Natural killer cell (primary cell): Measurements from ENCODE around the gene BNIP2. TPM values are rescaled to one million over a fixed set of nuclear protein-coding genes. Genes with fewer than 3 reads are reported as not detected.
"Not testable (repeated sequence)": the region's sequence is repeated elsewhere in the genome, so short reads cannot be mapped to it uniquely, and the experiment has no call there.

ENCODE experiments used
- ATAC-seq, 3 donors: fragments of 150-1000 bp in 2 of 3; fragments of 200-7000 bp in 1 of 3; cut with Tn5 transposase; 1 replicate in 1 of 3; 2 replicates in 2 of 3; pipeline ENCODE4 v1.10.0; 2021; ENCODE audit warnings: mild to moderate bottlenecking in 2 of 3, moderate library complexity in 2 of 3
- DNase-seq, 2 donors: peaks; one replicate each; pipeline versions ENCODE4 v3.0.0 to v3.0.0-alpha.2; 2013 to 2021; ENCODE audit warnings: mixed read lengths in 1 of 2
- H3K27ac ChIP-seq: one replicate; pipeline ENCODE4 v1.5.1; 2013; ENCODE audit warnings: mild to moderate bottlenecking, low read length
- H3K27me3 ChIP-seq: one replicate; pipeline ENCODE4 v1.6.1; 2013; ENCODE audit warnings: low read length; ENCODE audit not compliant: control insufficient read depth, insufficient read depth
- H3K36me3 ChIP-seq: one replicate; pipeline ENCODE4 v1.6.1; 2013; ENCODE audit warnings: low read length; ENCODE audit not compliant: control insufficient read depth, insufficient read depth
- H3K4me1 ChIP-seq: one replicate; pipeline ENCODE4 v1.6.1; 2013; ENCODE audit warnings: low read length; ENCODE audit not compliant: control insufficient read depth, insufficient read depth
- H3K4me3 ChIP-seq: one replicate; pipeline ENCODE4 v1.5.1; 2013; ENCODE audit warnings: low read length
- H3K9me3 ChIP-seq: one replicate; pipeline ENCODE4 v1.6.1; 2013; ENCODE audit warnings: low read length; ENCODE audit not compliant: control insufficient read depth, insufficient read depth
- H3K27ac Mint-ChIP-seq, 2 donors: one replicate each; pipeline ENCODE4 v1.8.0; 2022; ENCODE audit warnings: mild to moderate bottlenecking in 2 of 2, mixed read lengths in 2 of 2, moderate library complexity in 1 of 2
- H3K27me3 Mint-ChIP-seq, 2 donors: one replicate each; pipeline ENCODE4 v1.8.0; 2022; ENCODE audit warnings: low read depth in 2 of 2, mixed read lengths in 2 of 2
- H3K36me3 Mint-ChIP-seq: one replicate; pipeline ENCODE4 v1.8.0; 2022; ENCODE audit warnings: mixed read lengths
- H3K4me1 Mint-ChIP-seq, 2 donors: one replicate each; pipeline ENCODE4 v1.8.0; 2022; ENCODE audit warnings: mixed read lengths in 2 of 2
- H3K4me3 Mint-ChIP-seq: one replicate; pipeline ENCODE4 v1.8.0; 2022; ENCODE audit warnings: mild to moderate bottlenecking, moderate library complexity, mixed read lengths
- H3K9me3 Mint-ChIP-seq, 2 donors: one replicate each; pipeline ENCODE4 v1.8.0; 2022; ENCODE audit warnings: mixed read lengths in 2 of 2
- CTCF ChIP-seq: fragments of 200-600 bp; IDR thresholded peaks from one replicate; pipeline ENCODE4 v1.8.0; 2022; ENCODE audit warnings: antibody characterized with exemption
- WGBS: methylation state at CpG from one replicate; pipeline ENCODE4 v1.1.7; 2013; ENCODE audit warnings: missing lambda C conversion rate; ENCODE audit not compliant: insufficient coverage; 5-methylcytosine and 5-hydroxymethylcytosine counted together
- intact Hi-C: fragments of 100-400 bp; cut with micrococcal nuclease; formaldehyde crosslinking; loops from one replicate; pipeline ENCODE4 v1.14.2; 2022
- total RNA-seq, 4 donors: library from RNA; stranded (reverse); fragments of 120-200 nt in 1 of 4; gene quantifications; one replicate each; pipeline versions ENCODE4 v1.2.3 to v1.2.4, GENCODE V29; 2013 to 2022

BNIP2 gene
- total RNA-seq, 3 donors from 2014 or later (not counting 1 experiment from before 2014, with no cell fraction given), result 103 to 118 (median 105) TPM

- TF ChIP-seq CTCF, result no peak
- Mint-ChIP-seq H3K9me3 (no peaks in the 10 kb centered on the region), H3K27ac (no peak overlapping the region), H3K4me1 (peaks cover 8 to 14% of the 10 kb centered on the region in 2 donors), H3K36me3 (no peaks in the 10 kb centered on the region), H3K27me3 (no peaks in the 10 kb centered on the region), H3K4me3 (no peak overlapping the region)
- H3K27ac ChIP-seq, result no peak overlapping the region
- H3K9me3 ChIP-seq, result no peaks in the 10 kb centered on the region
- intact Hi-C loops, result no loop called here
- peaks cover 29% of the 10 kb centered on the region for H3K36me3 ChIP-seq
- no peak for ATAC-seq
- WGBS, result 95% methylated on average over 1 of the region's 1 CpG
- H3K27me3 ChIP-seq, result no peaks in the 10 kb centered on the region
- DNase-seq, result no peak
- peaks cover 6% of the 10 kb centered on the region for H3K4me1 ChIP-seq
- H3K4me3 ChIP-seq, result no peak overlapping the region
Observed at GRCh38 chr15:59654046-59654445, 35.1 kb downstream of the BNIP2 start.

GRCh38 chr15:59649603-59650002, 39.5 kb downstream of the BNIP2 start:
- DNase-seq (no peak), ATAC-seq (no peak)
- Histone ChIP-seq H3K9me3 (no peaks in the 10 kb centered on the region), H3K4me3 (no peak overlapping the region), H3K36me3 (peaks cover 50% of the 10 kb centered on the region), H3K27me3 (no peaks in the 10 kb centered on the region), H3K4me1 (no peaks in the 10 kb centered on the region), H3K27ac (no peak overlapping the region)
- Mint-ChIP-seq H3K9me3 (no peaks in the 10 kb centered on the region), H3K27ac (no peak overlapping the region), H3K27me3 (no peaks in the 10 kb centered on the region), H3K36me3 (peaks cover 6% of the 10 kb centered on the region), H3K4me1 (peaks cover 8 to 16% of the 10 kb centered on the region in 2 donors), H3K4me3 (no peak overlapping the region)
- intact Hi-C loops, result no loop called here
- no peak for TF ChIP-seq CTCF

GRCh38 chr15:59647085-59647484, 42.0 kb downstream of the BNIP2 start:
- intact Hi-C loops, result no loop called here
- no peak for TF ChIP-seq CTCF
- Histone ChIP-seq H3K4me1 (no peaks in the 10 kb centered on the region), H3K36me3 (peaks cover 50% of the 10 kb centered on the region), H3K27ac (no peak overlapping the region), H3K9me3 (no peaks in the 10 kb centered on the region), H3K4me3 (no peak overlapping the region), H3K27me3 (no peaks in the 10 kb centered on the region)
- WGBS, result no CpG with 5 or more reads among the region's 1 CpG
- H3K9me3 Mint-ChIP-seq, result no peaks in the 10 kb centered on the region
- DNase-seq (no peak), ATAC-seq (no peak)
- peaks cover 11% of the 10 kb centered on the region for H3K36me3 Mint-ChIP-seq
- H3K27ac Mint-ChIP-seq, result no peak overlapping the region
- peaks cover 0 to 11% of the 10 kb centered on the region in 2 donors for H3K4me1 Mint-ChIP-seq
- H3K4me3 Mint-ChIP-seq, result no peak overlapping the region
- H3K27me3 Mint-ChIP-seq, result no peaks in the 10 kb centered on the region

GRCh38 chr15:59646277-59646676, 42.8 kb downstream of the BNIP2 start:
- H3K9me3 ChIP-seq, result no peaks in the 10 kb centered on the region
- H3K27ac Mint-ChIP-seq, result no peak overlapping the region
- WGBS, result no CpG with 5 or more reads among the region's 1 CpG
- no peaks in the 10 kb centered on the region for H3K27me3 Mint-ChIP-seq
- intact Hi-C loops, result no loop called here
- H3K4me1 ChIP-seq, result no peaks in the 10 kb centered on the region
- H3K4me1 Mint-ChIP-seq, result peaks cover 0 to 11% of the 10 kb centered on the region in 2 donors
- H3K4me3 ChIP-seq, result no peak overlapping the region
- TF ChIP-seq CTCF, result no peak
- DNase-seq (no peak), ATAC-seq (no peak)
- no peaks in the 10 kb centered on the region for H3K9me3 Mint-ChIP-seq
- peaks cover 50% of the 10 kb centered on the region for H3K36me3 ChIP-seq
- H3K4me3 Mint-ChIP-seq, result no peak overlapping the region
- H3K36me3 Mint-ChIP-seq, result peaks cover 11% of the 10 kb centered on the region
- no peak overlapping the region for H3K27ac ChIP-seq
- no peaks in the 10 kb centered on the region for H3K27me3 ChIP-seq

GRCh38 chr15:59645812-59646211, 43.3 kb downstream of the BNIP2 start:
- H3K9me3 ChIP-seq, DNase-seq, H3K27ac ChIP-seq, H3K27me3 Mint-ChIP-seq, H3K27ac Mint-ChIP-seq, H3K27me3 ChIP-seq, H3K4me3 Mint-ChIP-seq, H3K4me1 ChIP-seq, intact Hi-C loops, H3K9me3 Mint-ChIP-seq, H3K4me3 ChIP-seq, ATAC-seq: not testable (repeated sequence)
- H3K4me1 Mint-ChIP-seq, result peaks cover 0 to 11% of the 10 kb centered on the region in 2 donors
- peaks cover 54% of the 10 kb centered on the region for H3K36me3 ChIP-seq
- WGBS, result 97% methylated on average over 8 of the region's 9 CpGs
- peaks cover 11% of the 10 kb centered on the region for H3K36me3 Mint-ChIP-seq
